GM12891 (cell line): ENCODE data around the gene AQP9.

Experiments
- POLR2A ChIP-seq: IDR thresholded peaks from 2 replicates; pipeline ENCODE4 v1.6.1; 2011; ENCODE audit warnings: low read depth, low read length, control low read depth
- SPI1 ChIP-seq: IDR thresholded peaks from 2 replicates; pipeline ENCODE4 v1.6.1; 2011; ENCODE audit warnings: low read depth, low read length, control low read depth
- TAF1 ChIP-seq: IDR thresholded peaks from 2 replicates; pipeline ENCODE4 v1.6.1; 2011; ENCODE audit warnings: low read depth, low read length, control low read depth

GRCh38 chr15:58175955-58176354 is 37.8 kb downstream of the AQP9 start:
- TF ChIP-seq TAF1 (no peak), SPI1 (no peak), POLR2A (no peak)
